Measurements from ENCODE around the gene NTSR1. TPM values are rescaled to one million over a fixed set of nuclear protein-coding genes. Genes with fewer than 3 reads are reported as not detected.

NTSR1 gene
- total RNA-seq, 2 donors from 2014 or later = not detected

GRCh38 chr20:62760856-62761758 is 52.5 kb downstream of the NTSR1 start:
- Mint-ChIP-seq H3K27ac (no peak overlapping the region), H3K4me1 (no peaks in the 10 kb centered on the region), H3K4me3 (no peak overlapping the region), H3K36me3 (ENCODE audit: low read depth) (no peaks in the 10 kb centered on the region), H3K9me3 (no peaks in the 10 kb centered on the region), H3K27me3 (peaks cover under 1% of the 10 kb centered on the region)
- no peak for ATAC-seq (replicated peaks)

DNA sequence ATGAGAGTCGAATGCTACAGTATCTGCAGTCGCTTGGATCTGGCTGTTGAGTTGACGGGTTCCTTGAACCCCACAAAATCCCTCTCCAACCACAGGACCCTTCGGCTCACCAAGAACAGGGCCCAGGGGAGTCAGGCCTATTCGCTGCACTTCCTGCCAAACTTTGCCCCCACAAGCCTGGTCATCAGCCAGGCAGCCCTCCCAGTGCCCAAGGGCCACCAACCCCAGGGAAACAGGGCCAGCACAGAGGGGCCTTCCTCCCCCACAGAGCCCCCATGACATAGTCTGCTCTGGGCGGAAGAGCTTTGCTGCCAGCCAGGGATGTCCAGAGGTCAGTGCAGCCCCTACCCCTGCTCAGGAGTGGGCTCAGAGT is 53.1 kb downstream of the NTSR1 start:
- no peaks in the 10 kb centered on the region for H3K36me3 Mint-ChIP-seq (ENCODE audit: low read depth)
- H3K9me3 Mint-ChIP-seq = no peaks in the 10 kb centered on the region
- no peaks in the 10 kb centered on the region for H3K4me1 Mint-ChIP-seq
- ATAC-seq (replicated peaks) = no peak
- H3K27ac Mint-ChIP-seq = no peak overlapping the region
- no peaks in the 10 kb centered on the region for H3K27me3 Mint-ChIP-seq
- no peak overlapping the region for H3K4me3 Mint-ChIP-seq

DNA sequence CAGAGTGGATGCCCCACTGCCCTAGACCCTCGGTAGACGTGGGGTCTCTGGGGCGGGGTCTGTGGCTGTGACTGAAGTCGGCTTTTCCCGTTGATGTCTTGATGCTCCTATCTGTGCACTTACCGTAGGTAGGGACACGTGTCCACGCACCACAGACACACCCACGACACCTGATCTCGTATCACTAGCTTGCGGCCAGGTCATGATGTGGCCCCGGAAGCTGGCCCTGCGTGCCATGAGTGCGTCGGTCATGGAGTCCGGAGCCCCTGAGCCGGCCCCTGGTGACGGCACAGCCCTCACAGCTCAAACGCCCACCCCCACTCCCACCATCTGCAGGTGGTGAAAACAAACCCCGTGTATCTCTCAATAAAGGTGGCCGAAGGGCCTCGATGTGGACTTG is 53.7 kb downstream of the NTSR1 start:
- peaks cover 4% of the 10 kb centered on the region for H3K4me1 Mint-ChIP-seq
- no peak for ATAC-seq (replicated peaks)
- H3K4me3 Mint-ChIP-seq = no peak overlapping the region
- H3K36me3 Mint-ChIP-seq (ENCODE audit: low read depth) = no peaks in the 10 kb centered on the region
- H3K9me3 Mint-ChIP-seq = no peaks in the 10 kb centered on the region
- H3K27ac Mint-ChIP-seq = no peak overlapping the region
- H3K27me3 Mint-ChIP-seq = no peaks in the 10 kb centered on the region

DNA sequence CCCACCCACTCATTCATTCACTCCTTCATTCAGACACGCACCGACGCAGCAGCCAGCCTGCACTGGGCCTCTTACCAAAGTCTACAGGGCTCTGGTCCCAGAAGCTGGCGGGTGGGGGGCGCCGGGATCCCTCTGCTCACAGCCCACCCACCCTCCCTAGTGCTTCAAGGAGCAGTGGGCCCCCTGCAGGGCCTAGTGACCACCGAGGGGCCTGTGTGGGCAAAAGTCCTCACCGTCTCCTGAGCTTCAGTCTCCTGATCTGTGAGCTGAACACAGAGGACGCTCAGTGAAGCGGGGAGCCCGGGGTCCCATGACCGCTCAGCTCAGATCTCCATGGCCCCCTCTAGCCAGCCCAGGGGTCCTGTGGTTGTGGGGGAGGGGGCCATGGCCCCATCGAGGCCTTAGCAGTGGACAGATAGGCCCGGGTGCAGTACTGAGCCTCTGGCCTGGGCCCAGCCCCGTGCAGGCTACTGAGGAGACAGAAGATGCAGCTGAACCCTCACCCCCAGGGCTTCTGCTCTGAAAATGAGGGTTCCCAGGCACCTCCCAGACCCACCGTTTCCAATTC is 54.2 kb downstream of the NTSR1 start:
- peaks cover 6% of the 10 kb centered on the region for H3K4me1 Mint-ChIP-seq
- H3K36me3 Mint-ChIP-seq (ENCODE audit: low read depth) = no peaks in the 10 kb centered on the region
- no peak overlapping the region for H3K4me3 Mint-ChIP-seq
- no peaks in the 10 kb centered on the region for H3K27me3 Mint-ChIP-seq
- no peak for ATAC-seq (replicated peaks)
- H3K9me3 Mint-ChIP-seq = no peaks in the 10 kb centered on the region
- H3K27ac Mint-ChIP-seq = no peak overlapping the region

DNA sequence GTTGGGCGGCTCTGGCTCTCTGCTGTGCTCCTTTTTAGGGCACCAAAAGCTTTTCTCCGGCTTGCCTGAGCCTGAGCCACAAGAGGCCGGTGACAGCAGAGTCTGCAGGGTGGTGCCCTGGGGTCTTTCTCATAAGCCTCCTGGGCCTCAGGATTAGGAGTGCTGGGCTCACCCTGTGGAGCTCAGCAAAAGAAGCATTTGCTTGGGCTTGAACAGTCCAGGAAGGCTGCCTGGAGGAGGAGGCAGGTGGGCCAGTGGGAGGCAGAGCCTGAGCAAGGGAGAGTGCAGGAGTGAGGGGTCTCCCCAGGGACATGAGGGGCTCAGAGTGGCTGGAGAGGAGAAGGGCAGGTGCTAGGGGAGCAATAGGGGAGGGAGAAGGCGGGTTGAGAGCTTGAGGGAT is 54.8 kb downstream of the NTSR1 start:
- Mint-ChIP-seq H3K27ac (no peak overlapping the region), H3K4me3 (no peak overlapping the region), H3K36me3 (ENCODE audit: low read depth) (no peaks in the 10 kb centered on the region), H3K27me3 (no peaks in the 10 kb centered on the region), H3K4me1 (peaks cover 6% of the 10 kb centered on the region), H3K9me3 (no peaks in the 10 kb centered on the region)
- ATAC-seq (replicated peaks) = no peak

- Mint-ChIP-seq H3K9me3 (no peaks in the 10 kb centered on the region), H3K4me1 (peaks cover 6% of the 10 kb centered on the region), H3K27ac (no peak overlapping the region), H3K4me3 (no peak overlapping the region), H3K36me3 (ENCODE audit: low read depth) (no peaks in the 10 kb centered on the region), H3K27me3 (no peaks in the 10 kb centered on the region)
- ATAC-seq (replicated peaks) = no peak
These were observed 55.7 kb downstream of the NTSR1 start for GRCh38 chr20:62764156-62764935.

DNA sequence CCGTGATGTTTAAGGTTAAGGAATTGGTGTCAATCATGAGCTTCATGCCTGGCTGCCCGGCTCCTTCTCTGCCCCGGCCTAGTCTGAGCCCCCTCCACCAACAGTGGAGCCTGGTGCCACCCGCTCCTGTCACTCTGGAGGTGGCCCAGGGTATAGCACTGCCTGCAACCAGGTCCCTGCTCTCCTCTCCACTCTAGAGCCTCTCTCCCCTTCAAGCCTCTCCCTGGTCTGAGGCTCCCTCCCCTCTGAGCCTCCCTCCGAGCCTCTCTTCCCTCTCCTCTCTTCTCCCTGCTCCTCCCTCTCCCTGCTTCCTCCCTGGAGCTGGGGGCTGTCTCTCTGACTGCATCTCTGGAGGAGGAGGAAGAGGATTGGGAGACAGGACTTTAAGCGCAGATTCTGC is 56.4 kb downstream of the NTSR1 start:
- Mint-ChIP-seq H3K27ac (no peak overlapping the region), H3K27me3 (no peaks in the 10 kb centered on the region), H3K36me3 (ENCODE audit: low read depth) (no peaks in the 10 kb centered on the region), H3K4me1 (peaks cover 6% of the 10 kb centered on the region), H3K4me3 (no peak overlapping the region), H3K9me3 (no peaks in the 10 kb centered on the region)
- no peak for ATAC-seq (replicated peaks)

DNA sequence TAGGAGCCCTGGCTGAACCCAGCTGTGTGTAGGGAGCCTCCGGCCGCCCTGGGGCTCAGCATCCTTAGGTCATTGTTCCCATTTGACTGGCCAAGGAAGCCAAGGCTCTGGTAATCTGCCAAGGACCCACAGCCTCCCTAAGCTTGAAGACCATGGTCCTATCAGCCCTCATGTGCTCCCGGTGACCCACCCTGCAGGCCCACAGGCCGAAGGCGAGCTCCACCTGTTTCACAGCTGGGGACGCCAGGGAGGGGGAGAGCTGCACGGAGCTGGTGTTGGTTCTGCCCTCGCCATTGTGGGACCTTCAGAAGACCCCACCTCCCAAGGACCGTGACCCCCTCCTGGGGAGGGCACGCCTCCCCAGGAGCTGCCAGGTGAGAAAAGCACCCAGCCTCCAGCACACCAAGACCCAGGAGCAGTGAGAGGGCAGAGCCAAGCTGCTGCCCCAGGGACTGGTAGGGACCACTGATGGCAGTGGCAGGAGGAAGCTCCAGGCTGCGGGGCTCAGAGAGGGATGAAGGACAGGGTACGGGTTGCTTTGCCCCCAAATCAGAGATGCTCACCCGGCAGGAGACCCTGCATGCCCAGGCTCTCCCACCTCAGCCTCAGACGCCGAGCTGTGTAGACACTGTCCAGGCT is 56.9 kb downstream of the NTSR1 start:
- Mint-ChIP-seq H3K36me3 (ENCODE audit: low read depth) (no peaks in the 10 kb centered on the region), H3K4me1 (peaks cover 6% of the 10 kb centered on the region), H3K27me3 (no peaks in the 10 kb centered on the region), H3K9me3 (no peaks in the 10 kb centered on the region), H3K4me3 (no peak overlapping the region), H3K27ac (no peak overlapping the region)
- no peak for ATAC-seq (replicated peaks)

- H3K27ac Mint-ChIP-seq = no peak overlapping the region
- H3K4me1 Mint-ChIP-seq = peaks cover 6% of the 10 kb centered on the region
- ATAC-seq (replicated peaks) = no peak
- H3K36me3 Mint-ChIP-seq (ENCODE audit: low read depth) = no peaks in the 10 kb centered on the region
- no peaks in the 10 kb centered on the region for H3K9me3 Mint-ChIP-seq
- H3K27me3 Mint-ChIP-seq = no peaks in the 10 kb centered on the region
- H3K4me3 Mint-ChIP-seq = no peak overlapping the region
These were observed 57.4 kb downstream of the NTSR1 start for GRCh38 chr20:62766071-62766450.

DNA sequence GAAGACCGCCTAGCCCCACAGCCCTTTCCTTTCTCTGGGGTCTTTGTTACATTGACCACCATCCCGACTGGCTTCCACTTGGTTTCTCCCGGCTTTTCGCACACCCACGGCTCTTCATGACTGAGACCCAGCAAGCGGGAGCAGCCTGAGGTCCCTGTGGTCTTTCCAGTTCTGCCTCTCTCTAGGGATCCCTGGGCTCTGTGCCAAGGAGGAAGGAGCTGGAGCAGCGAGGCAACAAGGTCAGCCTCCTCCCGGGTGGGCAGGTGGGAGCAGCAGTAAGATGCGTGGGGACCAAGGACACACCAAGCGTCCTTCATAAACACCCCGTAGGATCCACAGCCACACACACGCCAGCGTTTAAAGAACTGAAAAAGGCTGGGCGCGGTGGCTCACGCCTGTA is 58.1 kb downstream of the NTSR1 start:
- Mint-ChIP-seq H3K4me3 (no peak overlapping the region), H3K27me3 (no peaks in the 10 kb centered on the region), H3K36me3 (ENCODE audit: low read depth) (no peaks in the 10 kb centered on the region), H3K27ac (peak overlapping the region; percentile 20), H3K4me1 (peaks cover 6% of the 10 kb centered on the region), H3K9me3 (no peaks in the 10 kb centered on the region)
- no peak for ATAC-seq (replicated peaks)

DNA sequence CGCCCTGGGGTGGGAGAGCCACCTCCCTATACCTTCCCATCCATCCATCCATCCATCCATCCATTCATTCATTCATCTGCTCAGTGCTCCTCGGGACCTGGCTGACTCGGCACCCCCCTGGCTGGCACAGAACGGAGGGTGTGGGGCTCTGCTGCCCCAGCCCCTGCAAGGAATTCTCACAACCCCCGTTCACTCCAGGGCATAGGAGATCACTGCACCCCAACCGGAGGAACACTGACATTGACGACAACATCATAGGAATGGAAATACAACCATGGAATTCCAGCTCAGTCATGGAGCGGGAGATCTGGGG is 59.6 kb downstream of the NTSR1 start:
- Mint-ChIP-seq H3K36me3 (ENCODE audit: low read depth) (no peaks in the 10 kb centered on the region), H3K27me3 (no peaks in the 10 kb centered on the region), H3K27ac (no peak overlapping the region), H3K4me3 (no peak overlapping the region), H3K9me3 (no peaks in the 10 kb centered on the region), H3K4me1 (peaks cover 6% of the 10 kb centered on the region)
- ATAC-seq (replicated peaks) = no peak

GRCh38 chr20:62768551-62769287 is 60.1 kb downstream of the NTSR1 start:
- Mint-ChIP-seq H3K4me1 (peaks cover 6% of the 10 kb centered on the region), H3K4me3 (no peak overlapping the region)
- no peak for ATAC-seq (replicated peaks)

DNA sequence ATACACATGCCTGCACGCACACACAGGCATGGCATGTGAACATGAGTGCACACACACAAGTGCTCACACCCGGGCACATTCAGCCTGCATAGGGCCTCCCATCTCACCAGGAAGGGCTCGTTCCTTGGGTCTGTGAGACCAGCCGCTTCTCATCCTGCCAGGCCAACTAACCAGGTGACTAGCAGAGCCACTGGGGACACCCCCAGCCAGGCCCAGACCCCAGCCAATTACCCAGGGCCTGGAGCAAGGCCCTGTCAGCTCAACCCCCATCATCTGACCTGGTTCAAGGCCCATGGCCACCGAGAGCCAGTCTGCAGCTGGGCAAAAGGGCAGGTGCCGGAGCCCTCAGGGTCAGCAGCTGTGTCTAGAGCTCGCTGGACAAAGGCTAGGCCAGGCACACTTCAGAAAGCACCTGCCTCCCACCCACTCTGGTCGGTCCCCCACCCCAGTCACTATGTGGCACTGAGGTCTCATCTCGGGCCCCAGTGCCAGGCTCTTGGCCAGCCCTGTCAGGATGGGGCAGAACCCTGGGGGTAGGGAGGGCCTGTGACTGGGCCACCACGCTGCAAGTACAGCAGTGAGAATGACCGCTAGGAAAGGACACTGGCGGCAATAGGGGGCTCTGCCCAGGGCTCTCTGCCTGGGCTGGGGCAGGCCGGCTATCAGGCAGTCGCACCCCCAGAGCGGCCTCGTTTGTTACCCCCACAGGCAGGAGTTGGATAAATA is 60.9 kb downstream of the NTSR1 start:
- Mint-ChIP-seq H3K27me3 (no peaks in the 10 kb centered on the region), H3K4me1 (peaks cover 6% of the 10 kb centered on the region), H3K4me3 (no peak overlapping the region), H3K36me3 (ENCODE audit: low read depth) (no peaks in the 10 kb centered on the region), H3K27ac (no peak overlapping the region), H3K9me3 (no peaks in the 10 kb centered on the region)
- ATAC-seq (replicated peaks) = no peak

More at GRCh38 chr20:62768551-62769287, 60.1 kb downstream of the NTSR1 start:
- H3K27ac Mint-ChIP-seq = no peak overlapping the region
- no peaks in the 10 kb centered on the region for H3K27me3 Mint-ChIP-seq
- H3K36me3 Mint-ChIP-seq (ENCODE audit: low read depth) = no peaks in the 10 kb centered on the region
- no peaks in the 10 kb centered on the region for H3K9me3 Mint-ChIP-seq

Measured in activated T-helper 17 cell treated with anti-CD3 and anti-CD28 coated beads, Interleukin-2, amount 50 U/mL, for 72 hours (primary cell).